PC-3 (cell line): ENCODE data around the gene SERPINB6. TPM values are rescaled to one million over a fixed set of nuclear protein-coding genes. Genes with fewer than 3 reads are reported as not detected.

Source experiments
- ATAC-seq: fragments of 200-7000 bp; cut with Tn5 transposase; 2 replicates; pipeline ENCODE4 v1.9.1; 2020; ENCODE audit warnings: mild to moderate bottlenecking, moderate library complexity
- BruUV-seq: library from RNA; stranded (reverse); fragments of 400-500 nt; replicated peaks from 2 replicates; lab custom pipeline; 2021; lab: Mats Ljungman, UMichigan
- CTCF ChIA-PET: fragments of 300-600 bp; sonication (Branson Sonifier 250); formaldehyde crosslinking; loops from one replicate; lab custom pipeline; 2022; ENCODE audit warnings: antibody characterized with exemption; lab: Charles Lee
- POLR2A ChIA-PET: fragments of 300-600 bp; sonication (Branson Sonifier 250); formaldehyde crosslinking; loops from one replicate; lab custom pipeline; 2022; ENCODE audit warnings: antibody characterized with exemption; ENCODE audit not compliant: unreplicated experiment; lab: Charles Lee
- DNase-seq: peaks from one replicate; pipeline ENCODE4 v3.0.0-alpha.2; 2015
- H2AFZ ChIP-seq: fragments of 300-600 bp; sonication (generic); 2 replicates; pipeline ENCODE4 v1.6.0; 2016; ENCODE audit warnings: antibody characterized with exemption, low read length
- H3F3A ChIP-seq: fragments of 300-600 bp; sonication (generic); one replicate; pipeline ENCODE4 v1.6.0; 2017; ENCODE audit warnings: antibody characterized with exemption, low read length, control low read depth, mild to moderate bottlenecking; ENCODE audit not compliant: unreplicated experiment
- H3K27ac ChIP-seq: fragments of 300-600 bp; sonication (generic); 2 replicates; pipeline ENCODE4 v1.5.1; 2016; ENCODE audit warnings: mild to moderate bottlenecking, low read length
- H3K27me3 ChIP-seq: fragments of 300-600 bp; sonication (generic); 2 replicates; pipeline ENCODE4 v1.6.1; 2016; ENCODE audit warnings: low read length, mixed read lengths
- H3K36me3 ChIP-seq: fragments of 300-600 bp; sonication (generic); 2 replicates; pipeline ENCODE4 v1.6.1; 2016; ENCODE audit warnings: low read depth, mixed run types, low read length, mixed read lengths
- H3K4me1 ChIP-seq: fragments of 300-600 bp; sonication (generic); 2 replicates; pipeline ENCODE4 v1.5.1; 2016; ENCODE audit warnings: low read length; ENCODE audit not compliant: insufficient read depth
- H3K4me2 ChIP-seq: fragments of 300-600 bp; sonication (generic); 2 replicates; pipeline ENCODE4 v1.6.0; 2016; ENCODE audit warnings: low read length
- H3K4me3 ChIP-seq: fragments of 300-600 bp; sonication (generic); 2 replicates; pipeline ENCODE4 v1.5.1; 2016; ENCODE audit warnings: mild to moderate bottlenecking, low read length, mixed read lengths
- H3K79me2 ChIP-seq: fragments of 300-600 bp; sonication (generic); 2 replicates; pipeline ENCODE4 v1.6.1; 2017; ENCODE audit warnings: low read length, mixed read lengths
- H3K9ac ChIP-seq: fragments of 300-600 bp; sonication (generic); 2 replicates; pipeline ENCODE4 v1.6.0; 2016; ENCODE audit warnings: mild to moderate bottlenecking, low read length
- H3K9me2 ChIP-seq: fragments of 300-600 bp; sonication (generic); replicated peaks from 2 replicates; pipeline ENCODE4 v1.6.1; 2016; ENCODE audit warnings: mixed run types, low read length, mixed read lengths
- H3K9me3 ChIP-seq: fragments of 300-600 bp; sonication (generic); 2 replicates; pipeline ENCODE4 v1.6.1; 2016; ENCODE audit warnings: low read length, mixed read lengths
- H4K20me1 ChIP-seq: fragments of 300-600 bp; sonication (generic); 2 replicates; pipeline ENCODE4 v1.6.1; 2016; ENCODE audit warnings: low read length, mixed read lengths
- EZH2 ChIP-seq: fragments of 300-600 bp; sonication (generic); IDR thresholded peaks from one replicate; pipeline ENCODE4 v1.6.1; 2017; ENCODE audit warnings: antibody characterized with exemption, mild to moderate bottlenecking, low read length; ENCODE audit not compliant: unreplicated experiment
- EZH2phosphoT487 ChIP-seq: fragments of 300-600 bp; sonication (generic); IDR thresholded peaks from 2 replicates; pipeline ENCODE4 v1.6.1; 2018; ENCODE audit warnings: mild to moderate bottlenecking, antibody characterized with exemption, low read length, borderline replicate concordance
- intact Hi-C: fragments of 100-400 bp; cut with micrococcal nuclease; formaldehyde crosslinking; loops from 2 replicates; pipeline ENCODE4 v1.9.0; 2023
- total RNA-seq: library from RNA; depleted of rRNA; stranded (reverse); fragments of >200 nt; gene quantifications from 2 replicates; pipeline ENCODE4 v1.2.3, GENCODE V29; 2014
- TF ChIP-seq, protein P1 (sequence below): fragments of 300-600 bp; sonication (generic); conservative IDR thresholded peaks from 2 replicates; pipeline ENCODE4 v1.5.1; 2017; ENCODE audit warnings: antibody characterized with exemption, low read depth, mild to moderate bottlenecking, low read length

Gene SERPINB6
- total RNA-seq, 1 experiment from 2014 or later = 119 TPM

- TF ChIP-seq EZH2phosphoT487 = no peak
- TF ChIP-seq, protein P1, sequence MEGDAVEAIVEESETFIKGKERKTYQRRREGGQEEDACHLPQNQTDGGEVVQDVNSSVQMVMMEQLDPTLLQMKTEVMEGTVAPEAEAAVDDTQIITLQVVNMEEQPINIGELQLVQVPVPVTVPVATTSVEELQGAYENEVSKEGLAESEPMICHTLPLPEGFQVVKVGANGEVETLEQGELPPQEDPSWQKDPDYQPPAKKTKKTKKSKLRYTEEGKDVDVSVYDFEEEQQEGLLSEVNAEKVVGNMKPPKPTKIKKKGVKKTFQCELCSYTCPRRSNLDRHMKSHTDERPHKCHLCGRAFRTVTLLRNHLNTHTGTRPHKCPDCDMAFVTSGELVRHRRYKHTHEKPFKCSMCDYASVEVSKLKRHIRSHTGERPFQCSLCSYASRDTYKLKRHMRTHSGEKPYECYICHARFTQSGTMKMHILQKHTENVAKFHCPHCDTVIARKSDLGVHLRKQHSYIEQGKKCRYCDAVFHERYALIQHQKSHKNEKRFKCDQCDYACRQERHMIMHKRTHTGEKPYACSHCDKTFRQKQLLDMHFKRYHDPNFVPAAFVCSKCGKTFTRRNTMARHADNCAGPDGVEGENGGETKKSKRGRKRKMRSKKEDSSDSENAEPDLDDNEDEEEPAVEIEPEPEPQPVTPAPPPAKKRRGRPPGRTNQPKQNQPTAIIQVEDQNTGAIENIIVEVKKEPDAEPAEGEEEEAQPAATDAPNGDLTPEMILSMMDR = peak; percentile 86
- Histone ChIP-seq H3K9me2 (no peaks in the 10 kb centered on the region), H3K4me2 (peak overlapping the region; percentile 93), H3K27ac (peak overlapping the region; percentile 97), H3K27me3 (no peaks in the 10 kb centered on the region), H3K4me3 (peak overlapping the region; percentile 76), H3K9me3 (no peaks in the 10 kb centered on the region), H4K20me1 (no peaks in the 10 kb centered on the region), H3K9ac (peak overlapping the region; percentile 95), H3K79me2 (no peaks in the 10 kb centered on the region), H3K4me1 (peaks cover 39% of the 10 kb centered on the region), H3F3A (peaks cover 17% of the 10 kb centered on the region), H3K36me3 (no peaks in the 10 kb centered on the region), H2AFZ (peak overlapping the region; percentile 78)
- DNase-seq (peak; percentile 96), ATAC-seq (peak; percentile 66)
- intact Hi-C loops = loop anchor here (1.0 to 10.0 kb wide), 6 partner anchors 17 to 197 kb away; partner anchors contain the start of gene SERPINB6
- no TSS peak for BruUV-seq
- ChIA-PET POLR2A (interaction anchor here (0.5 to 1.6 kb wide), 11 partner anchors 9 to 1002 kb away, joined by 3 to 16 read pairs (median 5); no protein-coding TSS in a partner anchor), CTCF (interaction anchor here (0.5 to 5.2 kb wide), 13 partner anchors 11 to 251 kb away, joined by 3 to 71 read pairs (median 4); partner anchors contain the start of gene NQO2)
These were observed 17.3 kb upstream of the SERPINB6 start for GRCh38 chr6:2988426-2989331.

GRCh38 chr6:2988094-2988425, 16.7 kb upstream of the SERPINB6 start:
- POLR2A ChIA-PET = interaction anchor here (0.5 to 1.1 kb wide), 4 partner anchors 28 to 847 kb away, joined by 3 to 6 read pairs (median 4); no protein-coding TSS in a partner anchor
- Histone ChIP-seq H3K4me3 (peak overlapping the region; percentile 76), H3K27me3 (no peaks in the 10 kb centered on the region), H3K9me3 (no peaks in the 10 kb centered on the region), H3K36me3 (no peaks in the 10 kb centered on the region), H3F3A (peaks cover 17% of the 10 kb centered on the region), H3K79me2 (no peaks in the 10 kb centered on the region), H2AFZ (peak overlapping the region; percentile 78), H4K20me1 (no peaks in the 10 kb centered on the region), H3K4me2 (peak overlapping the region; percentile 93), H3K4me1 (peaks cover 45% of the 10 kb centered on the region), H3K9ac (peak overlapping the region; percentile 95), H3K9me2 (no peaks in the 10 kb centered on the region), H3K27ac (peak overlapping the region; percentile 97)
- ATAC-seq = no peak
- no peak for TF ChIP-seq EZH2phosphoT487
- no TSS peak for BruUV-seq
- no peak for DNase-seq
- intact Hi-C loops = loop anchor here (2.0 to 10.0 kb wide), 2 partner anchors 27 to 53 kb away; no protein-coding TSS in a partner anchor
- CTCF ChIA-PET = interaction anchor here (1.0 to 5.2 kb wide), 4 partner anchors 14 to 37 kb away, joined by 3 to 71 read pairs (median 4); no protein-coding TSS in a partner anchor

- intact Hi-C loops = loop anchor here (10.0 kb wide), 1 partner anchor 52 kb away; no protein-coding TSS in a partner anchor
- ChIA-PET POLR2A (interaction anchor here (0.6 to 1.2 kb wide), 6 partner anchors 26 to 1375 kb away, joined by 3 to 9 read pairs (median 4); no protein-coding TSS in a partner anchor), CTCF (interaction anchor here (0.8 to 5.2 kb wide), 4 partner anchors 24 to 196 kb away, joined by 3 to 71 read pairs (median 4); no protein-coding TSS in a partner anchor)
- peak overlapping the region; percentile 97 for H3K27ac ChIP-seq
- H2AFZ ChIP-seq = no peak overlapping the region
- H3K36me3 ChIP-seq = no peaks in the 10 kb centered on the region
- H4K20me1 ChIP-seq = no peaks in the 10 kb centered on the region
- peaks cover 58% of the 10 kb centered on the region for H3K4me1 ChIP-seq
- H3F3A ChIP-seq = peaks cover 17% of the 10 kb centered on the region
- no peaks in the 10 kb centered on the region for H3K9me2 ChIP-seq
- no peaks in the 10 kb centered on the region for H3K9me3 ChIP-seq
- H3K27me3 ChIP-seq = no peaks in the 10 kb centered on the region
- H3K4me2 ChIP-seq = peak overlapping the region; percentile 71
- peak overlapping the region; percentile 95 for H3K9ac ChIP-seq
- DNase-seq (peak; percentile 92), ATAC-seq (peak; percentile 10)
- no peaks in the 10 kb centered on the region for H3K79me2 ChIP-seq
- TF ChIP-seq EZH2 (no peak), EZH2phosphoT487 (no peak)
- TF ChIP-seq, protein P1 = no peak
- BruUV-seq = no TSS peak
- H3K4me3 ChIP-seq = no peak overlapping the region; the same call in 1 of the 2 replicates
These were observed 15.4 kb upstream of the SERPINB6 start for GRCh38 chr6:2986722-2987221.
